Common myeloid progenitor, CD34-positive (primary cell): ENCODE data around the gene HCN4.

Experiments used
- CTCF ChIA-PET: fragments of 350-600 bp; sonication (Branson Sonifier 250); formaldehyde crosslinking; loops from one replicate; lab custom pipeline; 2021; ENCODE audit warnings: antibody characterized with exemption; lab: Charles Lee
- POLR2A ChIA-PET: fragments of 350-600 bp; sonication (Branson Sonifier 250); formaldehyde crosslinking; loops from one replicate; lab custom pipeline; 2021; ENCODE audit warnings: antibody characterized with exemption; lab: Charles Lee
- DNase-seq, 3 donors: peaks; one replicate each; pipeline versions ENCODE4 v3.0.0 to v3.0.0-alpha.2; 2013
- H3K27ac ChIP-seq, 2 experiments: 1 replicate in 1 of 2; 2 replicates in 1 of 2; pipeline ENCODE4 v1.7.0; 2013; ENCODE audit warnings: inconsistent platforms in 2 of 2, low read length in 2 of 2, mild to moderate bottlenecking in 2 of 2, low read depth in 1 of 2, moderate library complexity in 1 of 2; ENCODE audit not compliant: severe bottlenecking in 2 of 2, insufficient read depth in 1 of 2, poor library complexity in 1 of 2
- H3K27me3 ChIP-seq, 5 experiments: replicated peaks in 2 of 5; 1 replicate in 3 of 5; 2 replicates in 2 of 5; pipeline versions ENCODE4 v1.6.1 to v1.7.0; 2013; ENCODE audit warnings: low read length in 4 of 5, mild to moderate bottlenecking in 2 of 5, moderate library complexity in 2 of 5, inconsistent platforms in 1 of 5; ENCODE audit not compliant: insufficient read depth in 5 of 5, control insufficient read depth in 4 of 5
- H3K36me3 ChIP-seq, 4 experiments: 1 replicate in 2 of 4; 2 replicates in 2 of 4; pipeline versions ENCODE4 v1.6.1 to v1.7.0; 2013; ENCODE audit warnings: low read length in 3 of 4, control low read depth in 1 of 4, mild to moderate bottlenecking in 1 of 4; ENCODE audit not compliant: control insufficient read depth in 4 of 4, insufficient read depth in 4 of 4
- H3K4me1 ChIP-seq, 4 experiments: 1 replicate in 3 of 4; 2 replicates in 1 of 4; pipeline versions ENCODE4 v1.6.1 to v1.7.1; 2013; ENCODE audit warnings: low read length in 3 of 4, mild to moderate bottlenecking in 3 of 4, control low read depth in 1 of 4, inconsistent platforms in 1 of 4, moderate library complexity in 1 of 4; ENCODE audit not compliant: control insufficient read depth in 4 of 4, insufficient read depth in 4 of 4; ENCODE audit errors: control extremely low read depth in 1 of 4
- H3K4me3 ChIP-seq, 7 experiments: 1 replicate in 4 of 7; 2 replicates in 3 of 7; pipeline versions ENCODE4 v1.5.1 to v1.7.0; 2013; ENCODE audit warnings: mild to moderate bottlenecking in 7 of 7, low read length in 6 of 7, moderate library complexity in 6 of 7, inconsistent platforms in 2 of 7, low read depth in 2 of 7, control low read depth in 1 of 7; ENCODE audit not compliant: insufficient read depth in 4 of 7, control insufficient read depth in 1 of 7; ENCODE audit errors: extremely low read depth in 1 of 7
- H3K9me3 ChIP-seq, 5 experiments: 1 replicate in 4 of 5; 2 replicates in 1 of 5; pipeline versions ENCODE4 v1.6.1 to v1.7.1; 2013; ENCODE audit warnings: low read length in 4 of 5, mild to moderate bottlenecking in 2 of 5, inconsistent platforms in 1 of 5, low read depth in 1 of 5, moderate library complexity in 1 of 5; ENCODE audit not compliant: control insufficient read depth in 4 of 5, insufficient read depth in 2 of 5; ENCODE audit errors: control extremely low read depth in 1 of 5
- WGBS: methylation state at CpG from one replicate; pipeline ENCODE4 v1.1.5; 2013; ENCODE audit not compliant: insufficient coverage; 5-methylcytosine and 5-hydroxymethylcytosine counted together

Gene HCN4

DNA sequence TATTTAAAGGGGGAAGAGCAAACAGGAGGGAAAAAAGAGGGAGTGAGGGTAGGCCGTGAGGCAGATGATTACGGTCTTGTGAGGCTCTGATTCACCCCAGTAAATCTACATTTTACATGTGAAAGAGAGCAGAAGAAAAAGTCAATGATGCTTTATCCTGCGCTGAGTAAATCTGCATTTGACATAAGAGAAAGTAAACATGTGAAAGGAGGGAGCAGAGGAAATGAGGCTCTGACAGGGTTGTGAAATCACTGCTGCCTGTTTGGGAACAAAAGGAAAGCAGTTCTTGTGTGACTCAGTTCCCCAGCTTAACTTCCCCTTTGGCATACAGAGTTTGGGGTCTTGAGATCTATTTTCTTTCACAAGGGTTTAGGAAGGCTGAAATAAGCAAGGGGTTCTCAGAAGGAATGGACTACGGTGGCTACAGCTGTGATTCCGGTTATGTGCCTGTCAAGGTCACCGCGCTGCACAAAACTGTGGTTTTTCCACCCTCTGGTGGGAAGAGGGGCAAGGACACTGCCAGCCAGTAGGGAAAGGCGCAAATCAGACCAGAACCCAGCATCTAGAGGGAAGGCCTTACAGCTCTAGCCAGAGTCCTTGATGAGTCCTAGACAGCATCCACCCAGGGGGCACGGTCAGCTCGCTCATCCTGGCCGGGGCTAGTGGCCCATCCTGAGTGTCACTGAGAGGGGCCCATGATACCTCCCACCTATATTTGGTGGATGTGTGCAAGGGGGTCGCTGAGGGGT, 18.9 kb upstream of the HCN4 start:
- Histone ChIP-seq H3K27me3 (peaks cover 0 to 50% (median 16%) of the 10 kb centered on the region in 5 experiments), H3K4me3 (no peak overlapping the region), H3K27ac (no peak overlapping the region), H3K4me1 (no peaks in the 10 kb centered on the region), H3K36me3 (no peaks in the 10 kb centered on the region), H3K9me3 (peaks cover 0 to 2% (median 0%) of the 10 kb centered on the region in 5 experiments)
- WGBS = 82% methylated on average over 6 of the region's 12 CpGs
- ChIA-PET CTCF (no interaction called here), POLR2A (no interaction called here)
- no peak for DNase-seq

DNA sequence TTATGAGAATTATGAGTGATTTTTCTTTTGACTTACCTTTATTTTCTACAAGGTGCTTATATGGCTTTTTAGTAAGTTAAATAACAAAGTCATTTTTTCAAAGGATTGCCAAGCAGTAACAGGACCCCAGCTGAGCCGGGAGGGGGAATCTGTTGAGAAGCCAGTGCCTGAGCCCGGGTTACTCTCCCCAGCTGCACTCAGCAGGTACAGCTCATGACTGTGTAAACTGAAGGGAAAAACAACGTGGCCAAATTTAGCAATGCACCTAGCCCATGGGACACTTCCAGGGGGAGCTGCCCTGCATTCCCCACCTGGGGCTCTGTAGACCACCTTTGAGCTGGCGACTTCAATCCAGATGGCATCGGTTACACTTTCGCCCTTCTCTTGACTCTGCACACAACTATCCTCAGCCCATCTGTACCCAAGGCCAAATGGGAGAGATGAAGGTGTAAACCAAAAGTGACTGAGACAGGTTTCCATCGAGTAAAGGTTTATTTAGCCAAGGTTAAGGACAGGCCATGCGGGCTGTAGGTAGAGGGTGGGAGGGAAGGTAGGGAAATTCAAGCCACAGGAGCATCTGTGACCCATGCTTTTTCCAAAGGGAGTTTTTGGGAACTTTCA, 18.2 kb upstream of the HCN4 start:
- DNase-seq = no peak
- peaks cover 0 to under 1% (median 0%) of the 10 kb centered on the region in 5 experiments for H3K9me3 ChIP-seq
- H3K4me3 ChIP-seq = no peak overlapping the region
- POLR2A ChIA-PET = no interaction called here
- H3K4me1 ChIP-seq = no peaks in the 10 kb centered on the region
- CTCF ChIA-PET = no interaction called here
- 51% methylated on average over 5 of the region's 8 CpGs for WGBS
- no peak overlapping the region for H3K27ac ChIP-seq
- peaks cover 0 to 54% (median 16%) of the 10 kb centered on the region in 5 experiments for H3K27me3 ChIP-seq
- H3K36me3 ChIP-seq = no peaks in the 10 kb centered on the region

DNA sequence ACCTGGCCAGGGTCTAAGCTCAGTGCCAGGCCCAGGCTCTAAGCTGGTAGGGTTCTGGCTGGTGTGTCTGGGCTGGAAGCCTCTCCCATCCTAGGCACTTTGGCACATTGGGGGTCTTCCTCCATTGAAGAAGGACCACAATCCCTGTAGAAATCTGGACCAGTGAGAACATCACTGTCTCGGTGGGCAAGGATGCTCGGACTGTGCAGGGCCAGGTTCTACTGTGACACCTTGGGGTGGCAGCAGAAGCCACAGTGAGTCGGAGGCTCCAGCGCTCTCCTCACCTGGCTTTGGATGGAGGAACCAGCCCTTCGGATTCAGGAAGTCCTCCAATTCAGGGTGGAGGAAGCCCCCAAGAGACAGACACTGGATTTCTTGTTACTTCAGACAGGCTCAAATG, 17.5 kb upstream of the HCN4 start:
- no peak for DNase-seq
- no peaks in the 10 kb centered on the region for H3K4me1 ChIP-seq
- ChIA-PET CTCF (no interaction called here), POLR2A (no interaction called here)
- H3K27ac ChIP-seq = no peak overlapping the region
- 93% methylated on average over 5 of the region's 5 CpGs for WGBS
- peaks cover 0 to 55% (median 15%) of the 10 kb centered on the region in 5 experiments for H3K27me3 ChIP-seq
- no peak overlapping the region for H3K4me3 ChIP-seq
- no peaks in the 10 kb centered on the region for H3K36me3 ChIP-seq
- peaks cover 0 to 6% (median 0%) of the 10 kb centered on the region in 5 experiments for H3K9me3 ChIP-seq

DNA sequence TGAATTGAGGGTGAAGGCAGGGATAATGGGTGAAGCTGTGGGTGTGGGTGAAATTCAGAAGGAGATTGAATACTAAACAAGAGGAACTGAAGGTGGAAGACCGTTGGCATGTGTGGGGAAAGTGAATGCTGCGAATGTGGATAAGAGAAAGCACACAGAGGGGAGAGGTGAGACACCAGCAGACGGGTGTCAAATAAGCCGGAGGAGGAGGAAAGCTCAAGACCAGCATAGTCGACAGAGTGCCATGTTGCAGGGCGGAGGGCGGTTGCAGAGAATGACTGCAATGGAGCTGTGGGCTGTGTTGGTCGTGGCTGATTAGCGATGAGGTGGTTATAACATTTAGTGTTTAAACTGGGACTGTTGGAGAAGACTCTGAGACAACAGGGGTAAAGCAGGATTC, 16.4 kb upstream of the HCN4 start:
- ChIA-PET POLR2A (no interaction called here), CTCF (no interaction called here)
- Histone ChIP-seq H3K27ac (no peak overlapping the region), H3K27me3 (peaks cover 0 to 58% (median 14%) of the 10 kb centered on the region in 5 experiments), H3K4me3 (no peak overlapping the region), H3K9me3 (peaks cover 0 to 13% (median 1%) of the 10 kb centered on the region in 5 experiments), H3K36me3 (no peaks in the 10 kb centered on the region), H3K4me1 (no peaks in the 10 kb centered on the region)
- no peak for DNase-seq
- 89% methylated on average over 9 of the region's 9 CpGs for WGBS

DNA sequence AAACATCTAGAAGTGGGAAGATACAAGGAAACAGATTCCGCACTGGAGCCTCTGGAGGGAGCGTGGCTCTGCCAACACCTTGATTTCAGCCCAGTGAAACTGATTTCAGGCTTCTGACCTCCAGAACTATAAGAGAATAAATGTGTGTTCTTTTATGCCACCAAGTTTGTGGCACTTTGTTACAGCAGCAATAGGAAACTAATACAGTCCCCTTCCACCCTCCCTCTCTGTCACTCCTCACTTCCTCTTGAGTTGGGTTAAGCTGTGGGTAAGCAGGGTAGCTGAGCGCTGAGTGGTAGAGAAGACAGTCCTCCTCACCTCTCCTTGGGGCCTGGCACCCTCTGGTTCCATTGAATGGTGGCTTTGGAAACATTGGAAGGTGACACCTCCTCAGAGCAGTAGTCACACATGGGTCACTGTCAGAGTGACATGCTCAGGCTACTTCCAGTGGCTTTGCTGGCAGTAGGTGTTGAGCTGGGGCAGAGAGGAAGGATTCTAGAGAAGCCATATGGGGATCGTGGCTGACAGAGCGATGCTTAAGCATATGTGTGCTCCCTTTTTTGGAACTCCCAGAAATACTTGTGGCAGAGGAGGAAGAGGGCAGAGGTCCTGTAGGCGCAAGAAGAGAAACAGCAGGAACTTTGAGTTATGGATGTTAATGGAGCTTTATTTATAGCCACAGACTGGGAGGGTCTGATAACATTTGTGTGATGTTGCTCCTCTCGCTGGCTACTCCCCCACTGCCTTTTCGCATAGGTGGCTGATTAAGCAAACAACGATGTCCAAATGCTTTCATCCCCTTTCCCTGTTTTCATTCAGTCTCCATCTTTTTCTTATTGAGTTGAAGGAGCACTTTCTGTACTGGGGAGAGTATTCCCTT, 14.8 kb upstream of the HCN4 start:
- CTCF ChIA-PET = no interaction called here
- no peak overlapping the region for H3K27ac ChIP-seq
- H3K4me3 ChIP-seq = no peak overlapping the region
- DNase-seq = no peak
- peaks cover 0 to 61% (median 11%) of the 10 kb centered on the region in 5 experiments for H3K27me3 ChIP-seq
- POLR2A ChIA-PET = no interaction called here
- H3K36me3 ChIP-seq = no peaks in the 10 kb centered on the region
- peaks cover 0 to 13% (median 2%) of the 10 kb centered on the region in 5 experiments for H3K9me3 ChIP-seq
- no peaks in the 10 kb centered on the region for H3K4me1 ChIP-seq
- 82% methylated on average over 6 of the region's 9 CpGs for WGBS

DNA sequence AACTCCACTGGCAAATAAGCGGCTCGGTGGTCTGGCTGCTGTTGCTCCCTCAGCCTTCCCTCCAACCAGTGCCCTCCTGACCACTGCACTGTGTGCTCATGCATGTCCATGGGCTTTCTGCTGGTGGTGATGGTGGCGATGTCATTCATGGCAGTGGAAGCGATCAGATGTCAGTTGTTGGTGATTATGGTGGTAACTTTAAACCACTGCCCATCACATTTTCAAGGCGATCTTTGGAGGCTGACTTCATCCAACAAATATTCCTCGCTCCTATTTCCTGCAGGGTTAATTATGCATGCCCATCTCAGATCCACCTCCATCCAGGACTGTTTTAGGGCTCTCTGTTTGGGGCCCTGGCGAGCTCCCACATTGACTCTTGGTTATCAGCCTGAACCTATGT, 13.4 kb upstream of the HCN4 start:
- 95% methylated on average over 5 of the region's 7 CpGs for WGBS
- H3K27ac ChIP-seq = no peak overlapping the region
- peaks cover 0 to 54% (median 12%) of the 10 kb centered on the region in 5 experiments for H3K27me3 ChIP-seq
- no peaks in the 10 kb centered on the region for H3K4me1 ChIP-seq
- no peak for DNase-seq
- H3K36me3 ChIP-seq = no peaks in the 10 kb centered on the region
- CTCF ChIA-PET = no interaction called here
- POLR2A ChIA-PET = no interaction called here
- peaks cover 0 to 13% (median 2%) of the 10 kb centered on the region in 5 experiments for H3K9me3 ChIP-seq
- no peak overlapping the region for H3K4me3 ChIP-seq
